Nephron (organoid): ENCODE results near the gene OR5M8.

ENCODE experiments used
- H3K27ac Mint-ChIP-seq, 3 experiments: 2 replicates each; pipeline ENCODE4 v1.8.0; 2020; ENCODE audit warnings: mixed read lengths in 3 of 3, mild to moderate bottlenecking in 2 of 3, moderate library complexity in 1 of 3
- H3K27me3 Mint-ChIP-seq: 2 replicates; pipeline ENCODE4 v1.8.0; 2021; ENCODE audit warnings: low read depth, mild to moderate bottlenecking, moderate library complexity, mixed read lengths
- H3K36me3 Mint-ChIP-seq: 2 replicates; pipeline ENCODE4 v1.8.0; 2020; ENCODE audit warnings: low read depth, mixed read lengths
- H3K4me1 Mint-ChIP-seq: 2 replicates; pipeline ENCODE4 v1.8.0; 2020; ENCODE audit warnings: mixed read lengths
- H3K4me3 Mint-ChIP-seq, 3 experiments: 2 replicates each; pipeline ENCODE4 v1.8.0; 2020; ENCODE audit warnings: mild to moderate bottlenecking in 3 of 3, mixed read lengths in 3 of 3, moderate library complexity in 2 of 3
- H3K9me3 Mint-ChIP-seq: 2 replicates; pipeline ENCODE4 v1.8.0; 2020; ENCODE audit warnings: mixed read lengths
- CTCF ChIP-seq, 3 experiments: fragments of 200-600 bp; sonication (generic); IDR thresholded peaks; one replicate each; pipeline ENCODE4 v1.5.0; 2021; ENCODE audit warnings: antibody characterized with exemption in 3 of 3; ENCODE audit not compliant: unreplicated experiment in 3 of 3

The OR5M8 gene

GRCh38 chr11:56497010-56497409, 5.8 kb upstream of the OR5M8 start:
- Mint-ChIP-seq H3K4me3 (no peak overlapping the region), H3K27ac (no peak overlapping the region), H3K4me1 (no peaks in the 10 kb centered on the region), H3K36me3 (no peaks in the 10 kb centered on the region), H3K9me3 (peaks cover 3% of the 10 kb centered on the region), H3K27me3 (no peaks in the 10 kb centered on the region)
- TF ChIP-seq CTCF (IDR thresholded peaks at IDR 0.05; ENCODE audit: unreplicated experiment in 3 of 3), result no peak

GRCh38 chr11:56495117-56495516, 3.9 kb upstream of the OR5M8 start:
- no peak overlapping the region for H3K4me3 Mint-ChIP-seq
- no peak for TF ChIP-seq CTCF (IDR thresholded peaks at IDR 0.05; ENCODE audit: unreplicated experiment in 3 of 3)

GRCh38 chr11:56486801-56487200, 4.4 kb downstream of the OR5M8 start:
- H3K27ac Mint-ChIP-seq, result no peak overlapping the region
- H3K4me3 Mint-ChIP-seq, result no peak overlapping the region
- no peaks in the 10 kb centered on the region for H3K27me3 Mint-ChIP-seq
- TF ChIP-seq CTCF (IDR thresholded peaks at IDR 0.05; ENCODE audit: unreplicated experiment in 3 of 3), result no peak
- H3K4me1 Mint-ChIP-seq, result no peaks in the 10 kb centered on the region
- no peaks in the 10 kb centered on the region for H3K9me3 Mint-ChIP-seq
- H3K36me3 Mint-ChIP-seq, result no peaks in the 10 kb centered on the region

More at GRCh38 chr11:56495117-56495516, 3.9 kb upstream of the OR5M8 start:
- H3K9me3 Mint-ChIP-seq, result peaks cover 3% of the 10 kb centered on the region
- no peak overlapping the region for H3K27ac Mint-ChIP-seq
- H3K27me3 Mint-ChIP-seq, result no peaks in the 10 kb centered on the region
- H3K36me3 Mint-ChIP-seq, result no peaks in the 10 kb centered on the region
- no peaks in the 10 kb centered on the region for H3K4me1 Mint-ChIP-seq

GRCh38 chr11:56474729-56475235, 16.4 kb downstream of the OR5M8 start:
- Mint-ChIP-seq H3K27ac (no peak overlapping the region), H3K4me3 (no peak overlapping the region), H3K36me3 (no peaks in the 10 kb centered on the region), H3K4me1 (no peaks in the 10 kb centered on the region), H3K9me3 (no peaks in the 10 kb centered on the region), H3K27me3 (no peaks in the 10 kb centered on the region)
- TF ChIP-seq CTCF (IDR thresholded peaks at IDR 0.05; ENCODE audit: unreplicated experiment in 3 of 3), result no peak

- no peaks in the 10 kb centered on the region for H3K27me3 Mint-ChIP-seq
- H3K36me3 Mint-ChIP-seq, result no peaks in the 10 kb centered on the region
- no peak within 1 kb of the TSS for H3K27ac Mint-ChIP-seq
- H3K4me3 Mint-ChIP-seq, result no peak within 1 kb of the TSS
- no peak for TF ChIP-seq CTCF (IDR thresholded peaks at IDR 0.05; ENCODE audit: unreplicated experiment in 3 of 3)
- no peaks in the 10 kb centered on the region for H3K4me1 Mint-ChIP-seq
- no peaks in the 10 kb centered on the region for H3K9me3 Mint-ChIP-seq
Observed at GRCh38 chr11:56473252-56473651, 17.9 kb downstream of the OR5M8 start, which contains the start of gene OR5M3. TSS of gene OR5M3 (minus strand) at chr11:56473352. CDS start at chr11:56470497, 2,855 bp downstream.

GRCh38 chr11:56457076-56457475, 34.1 kb downstream of the OR5M8 start:
- TF ChIP-seq CTCF (IDR thresholded peaks at IDR 0.05; ENCODE audit: unreplicated experiment in 3 of 3), result no peak
- Mint-ChIP-seq H3K27me3 (no peaks in the 10 kb centered on the region), H3K27ac (peak overlapping the region; percentile 5 to 93 (median 35)), H3K4me1 (no peaks in the 10 kb centered on the region), H3K4me3 (no peak overlapping the region), H3K9me3 (no peaks in the 10 kb centered on the region), H3K36me3 (no peaks in the 10 kb centered on the region)
